Measurements from ENCODE around the gene BICC1. TPM values are rescaled to one million over a fixed set of nuclear protein-coding genes. Genes with fewer than 3 reads are reported as not detected.
A peak's percentile ranks its signal among the peaks of the same experiment; 100 is the strongest.

Gene BICC1
- total RNA-seq, 1 experiment from 2014 or later: 70.2 TPM

DNA sequence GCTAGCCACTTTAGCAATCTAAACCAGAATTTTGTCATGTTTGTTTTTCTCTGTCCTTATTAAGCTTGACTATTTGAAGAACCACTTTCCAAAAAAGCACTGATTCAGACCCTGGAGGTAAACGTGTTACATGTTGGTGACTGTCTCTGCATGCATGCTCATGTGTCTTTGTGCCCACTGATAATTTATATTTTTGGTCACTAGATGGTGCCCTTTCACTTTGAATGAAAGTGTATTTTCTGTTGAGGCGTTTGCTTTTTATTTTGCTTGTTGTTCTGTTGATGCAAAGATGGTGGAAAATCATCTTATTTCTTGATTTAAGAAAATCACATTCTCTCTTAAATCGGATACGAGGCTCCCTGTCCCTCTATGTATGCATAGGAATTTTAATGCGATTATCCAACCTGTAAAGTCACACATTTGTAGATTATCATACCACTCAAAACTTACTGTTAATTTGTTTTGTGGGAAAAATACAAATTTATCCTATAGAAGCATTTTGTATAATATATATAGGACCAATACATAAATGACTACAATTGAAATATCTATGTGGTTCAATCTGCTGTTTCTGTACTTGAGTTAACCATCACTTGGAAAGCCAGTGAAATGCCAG is 269.3 kb downstream of the BICC1 start:
- Mint-ChIP-seq H3K4me3 (ENCODE audit: low read depth, unreplicated experiment) (no peak overlapping the region), H3K4me1 (ENCODE audit: low read depth, unreplicated experiment) (peaks cover 26% of the 10 kb centered on the region), H3K27ac (ENCODE audit: unreplicated experiment) (no peak overlapping the region), H3K36me3 (ENCODE audit: insufficient read depth, unreplicated experiment) (peaks cover 4% of the 10 kb centered on the region), H3K27me3 (ENCODE audit: unreplicated experiment) (no peaks in the 10 kb centered on the region), H3K9me3 (ENCODE audit: low read depth, unreplicated experiment) (no peaks in the 10 kb centered on the region)
- intact Hi-C loops (cut with micrococcal nuclease; ENCODE audit: unreplicated experiment): loop anchor here (1.0 to 10.0 kb wide), 5 partner anchors 170 to 450 kb away; no protein-coding TSS in a partner anchor
- peak; percentile 23 for DNase-seq
- TF ChIP-seq, protein P1, sequence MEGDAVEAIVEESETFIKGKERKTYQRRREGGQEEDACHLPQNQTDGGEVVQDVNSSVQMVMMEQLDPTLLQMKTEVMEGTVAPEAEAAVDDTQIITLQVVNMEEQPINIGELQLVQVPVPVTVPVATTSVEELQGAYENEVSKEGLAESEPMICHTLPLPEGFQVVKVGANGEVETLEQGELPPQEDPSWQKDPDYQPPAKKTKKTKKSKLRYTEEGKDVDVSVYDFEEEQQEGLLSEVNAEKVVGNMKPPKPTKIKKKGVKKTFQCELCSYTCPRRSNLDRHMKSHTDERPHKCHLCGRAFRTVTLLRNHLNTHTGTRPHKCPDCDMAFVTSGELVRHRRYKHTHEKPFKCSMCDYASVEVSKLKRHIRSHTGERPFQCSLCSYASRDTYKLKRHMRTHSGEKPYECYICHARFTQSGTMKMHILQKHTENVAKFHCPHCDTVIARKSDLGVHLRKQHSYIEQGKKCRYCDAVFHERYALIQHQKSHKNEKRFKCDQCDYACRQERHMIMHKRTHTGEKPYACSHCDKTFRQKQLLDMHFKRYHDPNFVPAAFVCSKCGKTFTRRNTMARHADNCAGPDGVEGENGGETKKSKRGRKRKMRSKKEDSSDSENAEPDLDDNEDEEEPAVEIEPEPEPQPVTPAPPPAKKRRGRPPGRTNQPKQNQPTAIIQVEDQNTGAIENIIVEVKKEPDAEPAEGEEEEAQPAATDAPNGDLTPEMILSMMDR (IDR thresholded peaks at IDR 0.05; ENCODE audit: unreplicated experiment): peak; percentile 73
- no TSS peak for BruUV-seq (replicated peaks)
- CTCF ChIA-PET: no interaction called here

DNA sequence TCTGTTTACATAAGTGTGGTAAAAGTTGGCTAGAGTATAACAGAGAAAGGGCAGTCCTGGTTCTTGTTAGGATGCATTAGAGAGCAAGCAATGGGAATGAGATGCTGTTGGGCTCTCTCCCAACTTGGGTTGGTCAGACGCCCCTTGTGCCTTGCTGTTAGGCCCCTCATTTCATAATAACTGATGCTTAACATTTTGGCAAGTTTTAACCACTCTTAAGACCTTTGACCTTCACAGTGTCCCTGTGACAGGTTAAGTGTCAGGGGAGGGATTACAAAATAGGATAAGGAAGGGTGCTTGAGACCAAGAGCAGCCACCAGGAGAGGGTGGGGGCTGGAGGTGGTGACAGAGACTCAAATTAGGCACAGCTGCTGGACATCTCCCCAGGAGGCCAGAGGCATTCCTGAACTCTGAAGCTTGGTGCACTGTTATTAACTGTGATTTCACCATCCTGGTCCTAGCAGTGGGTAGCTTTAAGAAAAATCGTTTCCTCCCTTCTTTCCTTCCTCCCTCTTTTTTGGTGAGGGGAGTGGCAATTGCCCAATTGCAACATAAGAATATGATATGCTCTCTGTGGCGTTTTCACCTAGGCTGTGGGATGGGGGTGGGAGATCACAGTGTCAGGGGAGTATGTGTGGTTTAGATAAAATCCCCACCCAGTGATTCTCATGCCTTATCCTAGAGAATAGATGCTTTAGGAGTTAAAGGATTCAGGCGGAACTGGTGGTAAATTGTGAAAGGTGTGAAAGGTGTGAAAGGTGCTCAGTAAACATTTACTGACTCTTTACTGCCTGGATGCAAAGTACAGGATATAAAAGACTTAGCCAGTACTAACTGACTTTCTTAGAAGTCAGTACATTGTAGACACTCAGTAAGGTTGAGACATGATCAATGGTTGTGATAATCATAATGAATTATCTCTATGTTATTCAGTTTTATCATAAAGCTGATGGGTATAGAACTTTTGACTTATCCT is 270.5 kb downstream of the BICC1 start:
- CTCF ChIA-PET: interaction anchor here (0.6 kb wide), 1 partner anchor 13 kb away, joined by 4 read pairs; no protein-coding TSS in a partner anchor
- Mint-ChIP-seq H3K4me1 (ENCODE audit: low read depth, unreplicated experiment) (peaks cover 21% of the 10 kb centered on the region), H3K36me3 (ENCODE audit: insufficient read depth, unreplicated experiment) (peaks cover 4% of the 10 kb centered on the region), H3K9me3 (ENCODE audit: low read depth, unreplicated experiment) (no peaks in the 10 kb centered on the region), H3K27ac (ENCODE audit: unreplicated experiment) (no peak overlapping the region), H3K27me3 (ENCODE audit: unreplicated experiment) (no peaks in the 10 kb centered on the region), H3K4me3 (ENCODE audit: low read depth, unreplicated experiment) (no peak overlapping the region)
- BruUV-seq (replicated peaks): no TSS peak
- DNase-seq: no peak
- TF ChIP-seq, protein P1 (IDR thresholded peaks at IDR 0.05; ENCODE audit: unreplicated experiment): no peak
- intact Hi-C loops (cut with micrococcal nuclease; ENCODE audit: unreplicated experiment): loop anchor here (1.0 to 10.0 kb wide), 5 partner anchors 169 to 449 kb away; no protein-coding TSS in a partner anchor

DNA sequence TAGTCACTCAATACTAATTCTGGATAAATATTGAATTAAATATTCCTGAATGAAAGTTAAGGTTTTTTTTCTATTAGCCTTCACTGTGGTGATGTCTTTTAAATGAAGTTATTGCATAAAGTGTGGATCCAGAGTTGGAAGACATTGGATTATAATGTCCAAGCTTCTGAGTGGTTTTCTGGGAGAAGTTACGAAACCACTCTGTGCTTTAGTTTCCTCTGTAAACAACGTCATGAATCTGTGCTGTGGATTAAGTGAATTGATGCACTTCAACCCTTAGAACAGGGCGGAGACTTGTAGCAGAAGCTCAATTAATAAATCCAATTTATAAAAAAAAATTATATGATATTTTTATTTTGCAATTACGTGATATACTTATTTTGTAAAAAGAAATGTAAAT is 271.7 kb downstream of the BICC1 start:
- H3K36me3 Mint-ChIP-seq (ENCODE audit: insufficient read depth, unreplicated experiment): peaks cover 10% of the 10 kb centered on the region
- TF ChIP-seq, protein P1 (IDR thresholded peaks at IDR 0.05; ENCODE audit: unreplicated experiment): no peak
- no peaks in the 10 kb centered on the region for H3K27me3 Mint-ChIP-seq (ENCODE audit: unreplicated experiment)
- H3K9me3 Mint-ChIP-seq (ENCODE audit: low read depth, unreplicated experiment): no peaks in the 10 kb centered on the region
- CTCF ChIA-PET: no interaction called here
- no peak overlapping the region for H3K27ac Mint-ChIP-seq (ENCODE audit: unreplicated experiment)
- H3K4me3 Mint-ChIP-seq (ENCODE audit: low read depth, unreplicated experiment): no peak overlapping the region
- DNase-seq: no peak
- intact Hi-C loops (cut with micrococcal nuclease; ENCODE audit: unreplicated experiment): loop anchor here (5.0 to 10.0 kb wide), 3 partner anchors 168 to 448 kb away; no protein-coding TSS in a partner anchor
- peaks cover 21% of the 10 kb centered on the region for H3K4me1 Mint-ChIP-seq (ENCODE audit: low read depth, unreplicated experiment)
- no TSS peak for BruUV-seq (replicated peaks)

DNA sequence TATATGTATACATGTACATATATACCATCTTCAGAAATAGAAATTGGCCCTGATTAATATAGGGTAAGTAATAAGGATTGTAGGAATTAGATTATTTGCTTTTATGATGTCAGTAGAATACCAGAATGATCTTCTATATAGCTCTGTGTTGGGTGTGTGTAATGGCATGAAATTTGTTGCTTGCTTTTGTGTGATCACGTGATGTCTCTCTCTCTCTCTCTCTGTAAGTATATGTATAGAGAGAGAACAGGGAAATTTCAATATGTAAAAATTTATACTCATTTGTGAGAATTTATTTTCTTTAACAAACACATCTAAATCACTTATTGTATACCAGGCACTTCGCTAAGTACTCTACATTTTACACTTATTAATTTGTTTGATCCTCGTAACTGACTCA is 272.7 kb downstream of the BICC1 start:
- no peaks in the 10 kb centered on the region for H3K27me3 Mint-ChIP-seq (ENCODE audit: unreplicated experiment)
- intact Hi-C loops (cut with micrococcal nuclease; ENCODE audit: unreplicated experiment): loop anchor here (10.0 kb wide), 1 partner anchor 371 kb away; no protein-coding TSS in a partner anchor
- BruUV-seq (replicated peaks): no TSS peak
- DNase-seq: no peak
- H3K4me1 Mint-ChIP-seq (ENCODE audit: low read depth, unreplicated experiment): peaks cover 17% of the 10 kb centered on the region
- peaks cover 18% of the 10 kb centered on the region for H3K36me3 Mint-ChIP-seq (ENCODE audit: insufficient read depth, unreplicated experiment)
- CTCF ChIA-PET: no interaction called here
- no peaks in the 10 kb centered on the region for H3K9me3 Mint-ChIP-seq (ENCODE audit: low read depth, unreplicated experiment)
- TF ChIP-seq, protein P1 (IDR thresholded peaks at IDR 0.05; ENCODE audit: unreplicated experiment): no peak
- no peak overlapping the region for H3K4me3 Mint-ChIP-seq (ENCODE audit: low read depth, unreplicated experiment)
- H3K27ac Mint-ChIP-seq (ENCODE audit: unreplicated experiment): no peak overlapping the region
